ENCODE results near the gene SAMD13.

DNA sequence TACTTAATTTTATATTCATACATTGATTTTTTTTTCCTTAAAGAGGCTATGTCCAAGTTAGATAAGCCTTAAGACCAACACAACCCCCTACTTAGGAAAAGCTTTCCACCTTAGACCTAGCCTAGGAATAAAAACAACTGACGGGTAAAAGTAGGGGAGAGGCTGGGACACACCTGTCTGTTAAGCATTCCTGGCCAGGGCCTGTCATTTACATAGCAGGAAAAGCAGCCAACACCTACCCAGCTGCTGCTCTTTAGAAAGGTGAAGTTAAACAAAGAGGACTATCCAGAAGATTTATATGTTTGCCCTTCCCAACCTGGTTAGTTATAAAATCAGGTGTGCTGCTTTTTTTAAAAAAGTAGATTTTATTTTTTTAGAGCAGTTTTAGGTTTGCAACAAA is 29.1 kb upstream of the SAMD13 start:
- TF ChIP-seq, protein P1, sequence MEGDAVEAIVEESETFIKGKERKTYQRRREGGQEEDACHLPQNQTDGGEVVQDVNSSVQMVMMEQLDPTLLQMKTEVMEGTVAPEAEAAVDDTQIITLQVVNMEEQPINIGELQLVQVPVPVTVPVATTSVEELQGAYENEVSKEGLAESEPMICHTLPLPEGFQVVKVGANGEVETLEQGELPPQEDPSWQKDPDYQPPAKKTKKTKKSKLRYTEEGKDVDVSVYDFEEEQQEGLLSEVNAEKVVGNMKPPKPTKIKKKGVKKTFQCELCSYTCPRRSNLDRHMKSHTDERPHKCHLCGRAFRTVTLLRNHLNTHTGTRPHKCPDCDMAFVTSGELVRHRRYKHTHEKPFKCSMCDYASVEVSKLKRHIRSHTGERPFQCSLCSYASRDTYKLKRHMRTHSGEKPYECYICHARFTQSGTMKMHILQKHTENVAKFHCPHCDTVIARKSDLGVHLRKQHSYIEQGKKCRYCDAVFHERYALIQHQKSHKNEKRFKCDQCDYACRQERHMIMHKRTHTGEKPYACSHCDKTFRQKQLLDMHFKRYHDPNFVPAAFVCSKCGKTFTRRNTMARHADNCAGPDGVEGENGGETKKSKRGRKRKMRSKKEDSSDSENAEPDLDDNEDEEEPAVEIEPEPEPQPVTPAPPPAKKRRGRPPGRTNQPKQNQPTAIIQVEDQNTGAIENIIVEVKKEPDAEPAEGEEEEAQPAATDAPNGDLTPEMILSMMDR (IDR thresholded peaks at IDR 0.05; ENCODE audit: extremely low read depth in 1 of 2, insufficient read depth in 1 of 2, low read depth in 1 of 2, low read length in 2 of 2) = no peak
- TF ChIP-seq, protein P2, sequence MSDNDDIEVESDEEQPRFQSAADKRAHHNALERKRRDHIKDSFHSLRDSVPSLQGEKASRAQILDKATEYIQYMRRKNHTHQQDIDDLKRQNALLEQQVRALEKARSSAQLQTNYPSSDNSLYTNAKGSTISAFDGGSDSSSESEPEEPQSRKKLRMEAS (IDR thresholded peaks at IDR 0.05; ENCODE audit: insufficient read depth, insufficient read length) = no peak
- TF ChIP-seq POLR2A (IDR thresholded peaks at IDR 0.05; ENCODE audit: low read depth, low read length) = no peak
- no peak for TF ChIP-seq MYC (IDR thresholded peaks at IDR 0.05; ENCODE audit: low read depth, low read length)
- no peak for TF ChIP-seq POLR2AphosphoS5 (IDR thresholded peaks at IDR 0.05; ENCODE audit: insufficient read depth, low read depth, low read length)

Measured in endothelial cell of umbilical vein (primary cell).